ENCODE data around the gene YBX1.
"Not testable (repeated sequence)": the region's sequence is repeated elsewhere in the genome, so short reads cannot be mapped to it uniquely, and the experiment has no call there.

The YBX1 gene

GRCh38 chr1:42684139-42684538 is 1.9 kb downstream of the YBX1 start:
- FAIRE-seq (peak; percentile 66), DNase-seq (ENCODE audit: insufficient read length, low spot score) (no peak)
- TF ChIP-seq SPI1 (IDR thresholded peaks at IDR 0.05; ENCODE audit: low read depth, low read length) (no peak), POLR2AphosphoS5 (IDR thresholded peaks at IDR 0.05; ENCODE audit: low read depth, low read length) (no peak), POU2F2 (IDR thresholded peaks at IDR 0.05; ENCODE audit: low read depth, low read length) (no peak), PAX5 (IDR thresholded peaks at IDR 0.05; ENCODE audit: insufficient read depth, low read length, severe bottlenecking) (no peak), POLR2A (IDR thresholded peaks at IDR 0.05; ENCODE audit: low read depth, low read length) (no peak), TAF1 (IDR thresholded peaks at IDR 0.05; ENCODE audit: low read depth, low read length) (no peak)

GRCh38 chr1:42686418-42686817 is 4.2 kb downstream of the YBX1 start:
- DNase-seq (ENCODE audit: insufficient read length, low spot score) (no peak), FAIRE-seq (no peak)
- TF ChIP-seq TAF1 (IDR thresholded peaks at IDR 0.05; ENCODE audit: low read depth, low read length) (no peak), POLR2A (IDR thresholded peaks at IDR 0.05; ENCODE audit: low read depth, low read length) (no peak), POLR2AphosphoS5 (IDR thresholded peaks at IDR 0.05; ENCODE audit: low read depth, low read length) (no peak), SPI1 (IDR thresholded peaks at IDR 0.05; ENCODE audit: low read depth, low read length) (no peak), POU2F2 (IDR thresholded peaks at IDR 0.05; ENCODE audit: low read depth, low read length) (no peak), PAX5 (IDR thresholded peaks at IDR 0.05; ENCODE audit: insufficient read depth, low read length, severe bottlenecking) (no peak)

GRCh38 chr1:42689912-42690311 is 7.7 kb downstream of the YBX1 start:
- TF ChIP-seq PAX5 (IDR thresholded peaks at IDR 0.05; ENCODE audit: insufficient read depth, low read length, severe bottlenecking) (no peak), SPI1 (IDR thresholded peaks at IDR 0.05; ENCODE audit: low read depth, low read length) (no peak)
- no peak for FAIRE-seq
- DNase-seq (ENCODE audit: insufficient read length, low spot score): no peak

- FAIRE-seq (no peak), DNase-seq (ENCODE audit: insufficient read length, low spot score) (no peak)
- TF ChIP-seq TAF1 (IDR thresholded peaks at IDR 0.05; ENCODE audit: low read depth, low read length) (no peak), POU2F2 (IDR thresholded peaks at IDR 0.05; ENCODE audit: low read depth, low read length) (no peak), SPI1 (IDR thresholded peaks at IDR 0.05; ENCODE audit: low read depth, low read length) (no peak), PAX5 (IDR thresholded peaks at IDR 0.05; ENCODE audit: insufficient read depth, low read length, severe bottlenecking) (no peak), POLR2AphosphoS5 (IDR thresholded peaks at IDR 0.05; ENCODE audit: low read depth, low read length) (no peak), POLR2A (IDR thresholded peaks at IDR 0.05; ENCODE audit: low read depth, low read length) (no peak)
Observed at GRCh38 chr1:42690477-42691156, 8.4 kb downstream of the YBX1 start.

GRCh38 chr1:42691157-42691498 is 8.9 kb downstream of the YBX1 start:
- FAIRE-seq (peak; percentile 74), DNase-seq (ENCODE audit: insufficient read length, low spot score) (no peak)
- TF ChIP-seq POU2F2 (IDR thresholded peaks at IDR 0.05; ENCODE audit: low read depth, low read length): no peak
- no peak for TF ChIP-seq PAX5 (IDR thresholded peaks at IDR 0.05; ENCODE audit: insufficient read depth, low read length, severe bottlenecking)
- TF ChIP-seq TAF1 (IDR thresholded peaks at IDR 0.05; ENCODE audit: low read depth, low read length): no peak
- TF ChIP-seq SPI1 (IDR thresholded peaks at IDR 0.05; ENCODE audit: low read depth, low read length): no peak

GRCh38 chr1:42692461-42692860 is 10.2 kb downstream of the YBX1 start:
- FAIRE-seq: no peak
- no peak for TF ChIP-seq TAF1 (IDR thresholded peaks at IDR 0.05; ENCODE audit: low read depth, low read length)
- TF ChIP-seq POU2F2 (IDR thresholded peaks at IDR 0.05; ENCODE audit: low read depth, low read length): no peak
- no peak for TF ChIP-seq PAX5 (IDR thresholded peaks at IDR 0.05; ENCODE audit: insufficient read depth, low read length, severe bottlenecking)
- TF ChIP-seq SPI1 (IDR thresholded peaks at IDR 0.05; ENCODE audit: low read depth, low read length): no peak
- no peak for TF ChIP-seq POLR2AphosphoS5 (IDR thresholded peaks at IDR 0.05; ENCODE audit: low read depth, low read length)

GRCh38 chr1:42692911-42693310 is 10.7 kb downstream of the YBX1 start:
- TF ChIP-seq TAF1 (IDR thresholded peaks at IDR 0.05; ENCODE audit: low read depth, low read length) (no peak), POU2F2 (IDR thresholded peaks at IDR 0.05; ENCODE audit: low read depth, low read length) (no peak), SPI1 (IDR thresholded peaks at IDR 0.05; ENCODE audit: low read depth, low read length) (no peak), POLR2AphosphoS5 (IDR thresholded peaks at IDR 0.05; ENCODE audit: low read depth, low read length) (no peak), POLR2A (IDR thresholded peaks at IDR 0.05; ENCODE audit: low read depth, low read length) (no peak), PAX5 (IDR thresholded peaks at IDR 0.05; ENCODE audit: insufficient read depth, low read length, severe bottlenecking) (no peak)
- no peak for DNase-seq (ENCODE audit: insufficient read length, low spot score)
- FAIRE-seq: no peak

More at GRCh38 chr1:42692461-42692860, 10.2 kb downstream of the YBX1 start:
- no peak for DNase-seq (ENCODE audit: insufficient read length, low spot score)

GRCh38 chr1:42698081-42698813 is 16.0 kb downstream of the YBX1 start:
- TF ChIP-seq SPI1 (IDR thresholded peaks at IDR 0.05; ENCODE audit: low read depth, low read length) (no peak), PAX5 (IDR thresholded peaks at IDR 0.05; ENCODE audit: insufficient read depth, low read length, severe bottlenecking) (no peak), POLR2AphosphoS5 (IDR thresholded peaks at IDR 0.05; ENCODE audit: low read depth, low read length) (no peak), POLR2A (IDR thresholded peaks at IDR 0.05; ENCODE audit: low read depth, low read length) (no peak), TAF1 (IDR thresholded peaks at IDR 0.05; ENCODE audit: low read depth, low read length) (no peak), POU2F2 (IDR thresholded peaks at IDR 0.05; ENCODE audit: low read depth, low read length) (no peak)
- no peak for DNase-seq (ENCODE audit: insufficient read length, low spot score)
- FAIRE-seq: no peak

- no peak for DNase-seq (ENCODE audit: insufficient read length, low spot score)
- TF ChIP-seq POU2F2 (IDR thresholded peaks at IDR 0.05; ENCODE audit: low read depth, low read length) (no peak), POLR2AphosphoS5 (IDR thresholded peaks at IDR 0.05; ENCODE audit: low read depth, low read length) (peak; percentile 33; the same call in 1 of the 2 replicates)
- no peak for FAIRE-seq
Observed at GRCh38 chr1:42700006-42700405, 17.8 kb downstream of the YBX1 start.

GRCh38 chr1:42703888-42704464 is 21.8 kb downstream of the YBX1 start:
- DNase-seq (ENCODE audit: insufficient read length, low spot score) (no peak), FAIRE-seq (no peak)
- TF ChIP-seq SPI1 (IDR thresholded peaks at IDR 0.05; ENCODE audit: low read depth, low read length) (no peak), POLR2A (IDR thresholded peaks at IDR 0.05; ENCODE audit: low read depth, low read length) (peak; percentile 59), POU2F2 (IDR thresholded peaks at IDR 0.05; ENCODE audit: low read depth, low read length) (no peak), TAF1 (IDR thresholded peaks at IDR 0.05; ENCODE audit: low read depth, low read length) (no peak), POLR2AphosphoS5 (IDR thresholded peaks at IDR 0.05; ENCODE audit: low read depth, low read length) (peak; percentile 84), PAX5 (IDR thresholded peaks at IDR 0.05; ENCODE audit: insufficient read depth, low read length, severe bottlenecking) (no peak)

GRCh38 chr1:42712808-42713207 is 30.6 kb downstream of the YBX1 start:
- not testable (repeated sequence) for DNase-seq (ENCODE audit: insufficient read length, low spot score); FAIRE-seq
